Kidney (tissue), 14 donors: Measurements from ENCODE around the gene PEAR1. TPM values are rescaled to one million over a fixed set of nuclear protein-coding genes. Genes with fewer than 3 reads are reported as not detected.

Experiments
- DNase-seq, 5 donors: peaks; one replicate each; pipeline ENCODE4 v3.0.0-alpha.2; 2013 to 2020
- FAIRE-seq: peaks from 2 replicates; lab custom pipeline; 2012; peaks lifted over from hg19 to GRCh38; lab: Jason Lieb, UNC
- H3K27ac ChIP-seq, 2 donors: one replicate each; pipeline ENCODE4 v1.7.0; 2013; ENCODE audit warnings: low read depth in 2 of 2, low read length in 2 of 2, inconsistent platforms in 1 of 2
- H3K27me3 ChIP-seq: one replicate; pipeline ENCODE4 v1.7.1; 2013; ENCODE audit warnings: low read length, inconsistent platforms; ENCODE audit not compliant: control insufficient read depth, insufficient read depth
- H3K36me3 ChIP-seq, 3 donors: one replicate each; pipeline versions ENCODE4 v1.7.0 to v1.7.1; 2013; ENCODE audit warnings: low read length in 3 of 3, control low read depth in 1 of 3, inconsistent platforms in 1 of 3; ENCODE audit not compliant: insufficient read depth in 3 of 3, control insufficient read depth in 2 of 3
- H3K4me1 ChIP-seq, 3 donors: one replicate each; pipeline versions ENCODE4 v1.7.0 to v1.7.1; 2013; ENCODE audit warnings: low read length in 3 of 3, inconsistent platforms in 1 of 3, low read depth in 1 of 3; ENCODE audit not compliant: control insufficient read depth in 2 of 3, insufficient read depth in 2 of 3
- H3K4me3 ChIP-seq, 3 donors: one replicate each; pipeline versions ENCODE4 v1.7.0 to v1.8.1; 2013; ENCODE audit warnings: low read length in 3 of 3, control low read depth in 1 of 3, inconsistent platforms in 1 of 3
- H3K9ac ChIP-seq, 3 donors: one replicate each; pipeline versions ENCODE4 v1.7.0 to v1.7.1; 2013; ENCODE audit warnings: low read length in 3 of 3, control low read depth in 1 of 3, inconsistent platforms in 1 of 3
- H3K9me3 ChIP-seq, 3 donors: one replicate each; pipeline versions ENCODE4 v1.7.0 to v1.7.1; 2013; ENCODE audit warnings: low read length in 3 of 3, control low read depth in 1 of 3, inconsistent platforms in 1 of 3; ENCODE audit not compliant: control insufficient read depth in 2 of 3, insufficient read depth in 1 of 3
- intact Hi-C: fragments of 100-400 bp; cut with DNase I; formaldehyde crosslinking; loops from one replicate; pipeline ENCODE4 v1.11.1; 2022
- polyA plus RNA-seq: library from polyadenylated mRNA; stranded (reverse); fragments of 350-450 nt; fragmentation: Illumina TruSeq; extraction: RNeasy Lipid Tissue Mini Kit (QIAGEN cat#74804); gene quantifications from one replicate; pipeline ENCODE4 v1.2.3, GENCODE V29; 2014; ENCODE audit warnings: low read depth, low replicate concordance; ENCODE audit not compliant: insufficient read depth
- total RNA-seq: library from RNA; stranded (reverse); fragmentation: NEBNext Ultra II Directional; extraction: Animal tissue kit (Norgen Biotek cat#: 25700); gene quantifications from one replicate; pipeline ENCODE4 v1.2.1, GENCODE V29; 2021
- TF ChIP-seq, protein P1 (sequence below): IDR thresholded peaks from 3 replicates; pipeline ENCODE4 v1.5.1; 2012; ENCODE audit warnings: mild to moderate bottlenecking, moderate library complexity, borderline replicate concordance; ENCODE audit not compliant: insufficient read depth; ENCODE audit errors: extremely low read depth
- donor health status: control.
- donor health status: control.
- donor health status: control.
- donor health status: control.
- donor health status: control.
- donor health status: DM: yes; HTN: yes; CAD: no.
- donor health status: Normal renal cell carcinoma (clear cell type).

PEAR1 gene
- total and polyA plus RNA-seq, 2 donors from 2014 or later = 4.5 to 17.2 TPM

DNA sequence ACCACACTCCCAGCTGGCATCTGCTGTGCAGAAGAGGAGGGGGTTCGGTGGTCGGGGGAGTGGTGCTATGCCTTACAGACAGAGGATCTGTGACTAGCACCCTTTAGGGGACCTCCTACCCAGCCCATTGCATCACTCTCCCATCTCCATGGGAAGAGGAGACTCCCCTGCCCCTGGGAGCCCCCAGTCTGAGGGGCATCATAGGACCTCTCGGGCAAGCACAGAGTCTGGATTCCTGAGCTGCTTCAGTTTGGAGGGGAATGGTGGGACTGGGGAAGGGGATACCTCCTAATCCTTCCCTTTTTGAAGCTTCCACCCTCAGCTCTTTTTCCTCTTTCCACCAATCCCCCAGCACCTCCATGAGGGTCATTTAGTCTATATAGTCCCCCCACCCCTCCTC lies 36.0 kb upstream of the PEAR1 start:
- no peaks in the 10 kb centered on the region for H3K9me3 ChIP-seq
- H3K4me1 ChIP-seq = peaks cover 0 to 10% (median 0%) of the 10 kb centered on the region in 3 donors
- H3K9ac ChIP-seq = no peak overlapping the region
- H3K36me3 ChIP-seq = no peaks in the 10 kb centered on the region
- no peak overlapping the region for H3K4me3 ChIP-seq
- TF ChIP-seq, protein P1, sequence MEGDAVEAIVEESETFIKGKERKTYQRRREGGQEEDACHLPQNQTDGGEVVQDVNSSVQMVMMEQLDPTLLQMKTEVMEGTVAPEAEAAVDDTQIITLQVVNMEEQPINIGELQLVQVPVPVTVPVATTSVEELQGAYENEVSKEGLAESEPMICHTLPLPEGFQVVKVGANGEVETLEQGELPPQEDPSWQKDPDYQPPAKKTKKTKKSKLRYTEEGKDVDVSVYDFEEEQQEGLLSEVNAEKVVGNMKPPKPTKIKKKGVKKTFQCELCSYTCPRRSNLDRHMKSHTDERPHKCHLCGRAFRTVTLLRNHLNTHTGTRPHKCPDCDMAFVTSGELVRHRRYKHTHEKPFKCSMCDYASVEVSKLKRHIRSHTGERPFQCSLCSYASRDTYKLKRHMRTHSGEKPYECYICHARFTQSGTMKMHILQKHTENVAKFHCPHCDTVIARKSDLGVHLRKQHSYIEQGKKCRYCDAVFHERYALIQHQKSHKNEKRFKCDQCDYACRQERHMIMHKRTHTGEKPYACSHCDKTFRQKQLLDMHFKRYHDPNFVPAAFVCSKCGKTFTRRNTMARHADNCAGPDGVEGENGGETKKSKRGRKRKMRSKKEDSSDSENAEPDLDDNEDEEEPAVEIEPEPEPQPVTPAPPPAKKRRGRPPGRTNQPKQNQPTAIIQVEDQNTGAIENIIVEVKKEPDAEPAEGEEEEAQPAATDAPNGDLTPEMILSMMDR = no peak
- H3K27me3 ChIP-seq = peaks cover 22% of the 10 kb centered on the region
- intact Hi-C loops = loop anchor here (10.0 kb wide), 1 partner anchor 63 kb away; no protein-coding TSS in a partner anchor
- DNase-seq (no peak), FAIRE-seq (no peak)
- no peak overlapping the region for H3K27ac ChIP-seq

DNA sequence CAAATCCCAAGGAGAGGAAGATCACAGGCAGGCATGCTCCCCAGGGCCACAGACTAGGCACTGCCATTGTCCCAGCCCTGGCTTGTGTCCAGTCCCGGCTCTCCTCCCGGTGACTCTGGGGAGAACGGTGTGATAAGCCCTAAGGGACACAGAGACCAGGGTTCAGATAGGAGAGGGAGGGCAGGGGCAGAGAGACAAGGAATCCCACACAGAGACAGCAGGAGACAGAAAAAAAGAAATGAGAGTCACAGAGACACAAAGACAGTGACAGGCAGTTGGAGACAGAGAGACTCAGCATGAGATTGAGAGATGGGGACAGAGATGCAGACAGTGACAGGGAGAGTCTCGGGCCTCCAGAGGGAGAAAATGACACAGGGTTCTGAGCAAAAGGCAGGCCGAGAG lies 35.0 kb upstream of the PEAR1 start:
- H3K4me1 ChIP-seq = peaks cover 0 to 10% (median 0%) of the 10 kb centered on the region in 3 donors
- intact Hi-C loops = loop anchor here (10.0 kb wide), 1 partner anchor 64 kb away; no protein-coding TSS in a partner anchor
- H3K27me3 ChIP-seq = peaks cover 22% of the 10 kb centered on the region
- no peaks in the 10 kb centered on the region for H3K9me3 ChIP-seq
- H3K36me3 ChIP-seq = no peaks in the 10 kb centered on the region
- TF ChIP-seq, protein P1 = no peak
- FAIRE-seq (no peak), DNase-seq (peak in 1 of 5 donors; percentile 34)
- no peak overlapping the region for H3K9ac ChIP-seq
- H3K4me3 ChIP-seq = no peak overlapping the region
- no peak overlapping the region for H3K27ac ChIP-seq

DNA sequence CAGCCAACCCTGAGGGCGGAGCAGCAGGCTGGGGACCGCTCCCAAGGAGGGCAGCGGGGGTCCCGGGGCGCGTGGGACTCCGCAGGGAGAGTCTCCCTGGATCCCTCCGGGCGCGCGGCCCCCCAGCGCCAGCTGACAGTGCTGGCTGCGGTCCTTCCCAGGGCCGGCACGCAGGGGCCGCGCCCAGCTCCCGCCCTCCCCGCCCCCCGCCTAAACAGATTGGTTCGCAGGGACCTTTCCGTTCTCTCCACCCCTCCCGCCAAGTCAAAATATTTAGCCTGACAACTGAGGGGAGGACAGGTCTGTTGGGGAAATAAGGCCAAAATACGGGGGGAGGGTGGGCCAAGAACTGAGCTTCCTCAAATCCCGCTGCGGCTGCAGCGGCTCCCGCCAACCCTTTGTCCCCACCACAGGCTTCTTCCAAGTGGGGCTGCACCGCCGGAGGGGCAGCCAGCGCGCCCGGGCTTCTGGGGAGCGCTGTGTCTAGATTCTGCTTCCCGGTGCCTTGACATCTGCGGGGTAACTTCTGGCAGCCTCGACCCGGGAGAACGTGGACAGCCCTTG lies 34.5 kb upstream of the PEAR1 start, which contains the start of gene INSRR:
Gene INSRR, minus strand, starts transcription at position 159 of the 564 bp plus-strand sequence. CDS start 496 bp downstream, outside the sequence.
- TF ChIP-seq, protein P1 = no peak
- FAIRE-seq (no peak), DNase-seq (peak in 1 of 5 donors; percentile 73)
- Histone ChIP-seq H3K9ac (no peak within 1 kb of the TSS), H3K27ac (no peak within 1 kb of the TSS), H3K9me3 (no peaks in the 10 kb centered on the region), H3K27me3 (peaks cover 24% of the 10 kb centered on the region), H3K36me3 (no peaks in the 10 kb centered on the region), H3K4me3 (peak within 1 kb of the TSS in 1 of 3 donors; percentile 25), H3K4me1 (peaks cover 0 to 10% (median 0%) of the 10 kb centered on the region in 3 donors)
- intact Hi-C loops = loop anchor here (10.0 kb wide), 1 partner anchor 64 kb away; no protein-coding TSS in a partner anchor
